HG02678 (cell line): ENCODE results near the gene NDUFB4.

Experiments used
- ATAC-seq: cut with Tn5 transposase; IDR thresholded peaks from one replicate; pipeline ENCODE4 v1.9.1; 2021; ENCODE audit warnings: mild to moderate bottlenecking, moderate library complexity; ENCODE audit not compliant: unreplicated experiment

The NDUFB4 gene

GRCh38 chr3:120596116-120596852 is at the start of gene NDUFB4:
TSS of gene NDUFB4 (plus strand) at chr3:120596336. CDS start at chr3:120596360, 24 bp downstream.
- ATAC-seq, result peak; percentile 93

GRCh38 chr3:120550546-120550945 is 45.6 kb upstream of the NDUFB4 start:
- ATAC-seq, result no peak

DNA sequence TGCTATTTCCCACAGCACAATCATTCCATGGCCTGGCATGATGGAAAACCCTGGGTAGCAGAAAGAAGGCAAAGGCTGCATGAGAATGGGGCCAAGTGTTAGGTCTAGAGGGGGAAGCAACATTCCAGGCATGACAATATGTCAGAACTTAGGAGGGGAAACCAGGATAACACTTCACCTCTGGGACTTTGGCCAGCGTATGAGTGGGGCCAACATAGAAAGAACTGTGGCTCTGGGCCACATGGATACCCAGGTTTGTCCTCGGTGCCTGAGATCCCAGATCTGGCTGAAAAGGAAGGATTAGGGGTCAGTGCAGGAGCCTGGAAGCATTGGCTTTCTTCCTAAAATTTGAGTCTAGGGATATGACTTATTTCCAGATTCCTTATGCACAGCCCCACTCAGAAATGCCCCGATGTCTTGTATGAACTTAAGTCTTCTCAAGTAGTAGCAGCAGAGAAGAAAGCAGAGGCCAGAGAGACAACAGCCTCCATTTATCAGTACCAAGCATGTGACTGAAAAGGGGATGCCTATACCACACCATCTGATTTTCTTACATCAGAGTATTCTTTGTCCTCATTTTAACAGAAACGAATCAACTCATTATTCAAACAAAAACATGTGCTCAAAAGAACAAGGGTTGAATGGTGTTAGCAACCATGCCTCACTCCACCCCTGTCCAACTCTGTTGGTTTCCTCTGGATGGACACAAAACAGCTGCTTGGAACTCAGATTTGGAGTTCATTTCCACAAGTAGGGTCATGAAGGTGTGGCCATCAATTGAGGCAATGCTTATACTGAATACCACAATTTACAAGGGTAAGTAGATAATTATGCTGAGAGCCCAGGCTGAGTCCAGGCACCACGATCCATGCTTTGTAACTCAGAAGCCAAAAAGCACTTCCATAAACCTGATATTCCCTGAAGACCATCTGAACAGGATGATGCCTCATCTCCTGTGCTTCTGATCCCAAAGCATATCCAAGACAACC is 43.7 kb upstream of the NDUFB4 start:
- no peak for ATAC-seq

DNA sequence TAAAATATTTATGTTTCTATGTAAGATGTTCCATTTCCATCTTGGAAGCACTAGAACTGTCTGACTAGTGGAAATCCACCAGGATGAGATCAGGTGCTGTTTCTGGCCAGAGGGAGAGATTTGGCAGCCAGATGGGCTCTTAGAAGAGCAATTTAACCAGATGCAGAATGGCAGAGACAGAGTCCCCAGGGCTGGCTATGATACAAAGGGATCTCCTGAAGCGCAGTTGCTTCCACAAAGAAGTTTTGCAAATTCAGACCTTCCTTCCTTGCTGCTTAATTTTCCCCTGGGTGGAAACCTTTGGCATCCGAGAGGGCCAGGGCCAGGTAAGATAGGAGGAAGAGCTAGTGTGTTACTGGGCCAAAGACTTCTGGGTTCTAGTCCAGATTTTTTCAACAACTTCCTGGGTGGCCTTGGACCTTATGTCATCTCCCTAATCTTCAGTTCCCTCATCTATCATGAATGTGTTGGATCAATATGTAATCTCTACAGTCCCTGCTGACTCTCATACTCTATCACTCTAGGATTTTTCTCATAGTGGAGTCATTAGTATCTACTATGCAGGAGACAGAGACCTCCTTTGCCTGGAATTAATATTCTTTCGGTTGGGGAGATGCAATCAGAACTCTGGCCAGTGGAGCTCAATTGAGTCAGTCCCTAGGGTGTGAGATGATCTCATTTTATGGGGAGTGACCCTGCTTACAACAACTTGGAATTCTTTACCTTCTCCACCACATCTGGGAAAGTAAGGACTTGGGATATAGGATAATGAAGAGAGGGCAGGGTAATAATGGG is 41.1 kb upstream of the NDUFB4 start:
- no peak for ATAC-seq

DNA sequence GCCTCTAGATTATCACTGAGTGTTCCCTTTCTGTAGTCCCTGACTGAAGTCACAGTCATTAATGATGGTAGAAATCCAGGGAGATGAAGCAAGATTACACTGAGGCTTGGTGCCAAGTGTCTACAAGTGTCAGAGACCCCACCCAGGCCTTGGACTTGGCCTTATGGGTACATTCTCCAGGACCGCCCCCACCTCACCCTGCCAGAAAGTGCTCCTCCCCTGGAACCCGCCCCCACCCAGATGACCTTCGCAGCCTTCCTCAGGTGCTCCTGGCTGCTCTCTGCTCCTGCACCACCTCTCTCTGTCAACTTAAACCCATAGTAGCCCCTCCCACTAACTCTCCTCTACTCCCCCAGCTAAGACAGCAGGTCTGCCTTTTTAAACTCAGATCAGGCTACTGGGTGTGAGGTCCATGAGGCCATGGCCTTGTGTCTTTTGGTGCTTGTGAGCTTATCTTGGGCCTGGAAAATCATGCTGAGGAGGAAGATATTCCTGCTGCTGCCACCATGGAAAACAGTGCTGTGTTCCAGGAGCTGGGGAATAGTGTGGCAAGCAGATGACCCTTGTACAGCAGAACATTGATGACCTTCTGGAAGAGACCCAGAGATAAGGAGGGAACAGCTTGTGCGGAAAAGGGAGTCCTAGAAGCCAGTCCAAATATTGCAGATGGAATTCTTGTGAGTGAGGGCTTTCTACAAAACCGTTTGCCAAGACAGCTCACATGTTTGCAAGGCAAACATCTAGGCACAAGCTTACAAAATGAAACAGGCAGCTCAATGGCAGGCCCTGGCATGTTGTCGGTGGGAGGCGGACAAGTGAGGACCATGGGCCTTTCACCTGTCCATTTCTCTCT is 40.3 kb upstream of the NDUFB4 start:
- ATAC-seq, result no peak

DNA sequence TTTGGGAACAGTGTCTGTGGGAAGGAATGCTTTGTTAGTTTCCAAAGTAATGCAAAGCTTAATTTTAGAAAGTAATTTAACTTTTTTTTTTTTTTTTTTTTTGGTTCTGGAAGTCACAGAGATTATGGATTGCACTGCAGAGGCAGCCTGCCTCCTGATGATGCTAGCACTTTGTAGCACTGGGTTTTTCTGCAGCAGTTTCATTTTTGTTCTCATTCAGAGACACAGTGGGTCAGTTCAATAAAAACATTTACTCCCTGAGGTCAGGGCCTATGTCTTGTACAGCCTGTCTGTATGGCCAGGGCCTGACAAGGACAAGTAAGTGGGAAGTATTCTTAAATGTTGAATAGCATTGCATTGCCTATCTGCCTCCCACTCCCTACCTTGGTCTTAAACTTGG is 39.0 kb upstream of the NDUFB4 start:
- ATAC-seq, result no peak

GRCh38 chr3:120558771-120559241 is 37.3 kb upstream of the NDUFB4 start:
- peak; percentile 90 for ATAC-seq

GRCh38 chr3:120559242-120560061 is 36.7 kb upstream of the NDUFB4 start:
- peak; percentile 26 for ATAC-seq

DNA sequence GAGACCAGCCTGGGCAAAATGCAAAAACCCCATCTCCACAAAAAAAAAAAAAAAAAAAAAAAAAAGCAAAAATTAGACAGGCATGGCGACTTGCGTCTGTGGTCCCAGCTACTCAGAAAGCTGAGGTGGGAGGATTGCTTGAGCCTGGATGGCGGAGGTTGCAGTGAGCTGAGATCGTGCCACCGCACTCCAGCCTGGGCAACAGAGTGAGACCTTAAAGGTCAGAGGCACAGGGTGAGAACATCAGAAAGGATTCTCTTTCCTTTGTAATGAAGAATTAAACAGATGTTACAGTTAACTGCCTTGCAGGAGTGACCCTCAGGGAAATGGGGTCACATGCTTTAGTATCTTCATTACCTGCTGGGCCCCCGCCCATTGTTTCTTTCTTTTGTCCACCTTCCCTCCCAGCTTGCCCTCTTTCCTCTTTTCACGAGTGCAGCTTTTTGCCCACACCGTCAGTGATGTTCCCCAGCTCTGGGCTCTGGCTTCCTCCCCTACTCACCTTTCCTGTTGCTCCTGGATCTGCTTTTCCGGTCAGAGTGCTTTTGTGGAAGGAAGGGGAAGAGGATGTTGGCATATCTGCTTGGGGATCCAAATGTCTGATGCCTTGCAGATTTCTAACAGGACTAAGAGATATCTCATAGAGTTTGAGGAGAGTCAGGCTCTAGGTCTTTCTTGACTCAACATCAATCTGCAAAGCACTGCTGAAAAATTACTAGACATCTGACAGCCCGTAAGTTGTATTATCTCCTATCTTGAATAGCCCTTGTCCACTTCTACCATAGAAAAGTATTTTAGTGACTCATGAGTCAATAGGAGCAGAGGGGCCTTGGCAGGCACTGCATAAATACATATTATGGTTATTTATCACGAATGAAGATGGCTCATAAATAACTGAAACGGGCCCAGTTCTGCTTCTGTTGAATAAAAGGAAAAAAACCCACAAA is 35.6 kb upstream of the NDUFB4 start:
- ATAC-seq, result no peak

DNA sequence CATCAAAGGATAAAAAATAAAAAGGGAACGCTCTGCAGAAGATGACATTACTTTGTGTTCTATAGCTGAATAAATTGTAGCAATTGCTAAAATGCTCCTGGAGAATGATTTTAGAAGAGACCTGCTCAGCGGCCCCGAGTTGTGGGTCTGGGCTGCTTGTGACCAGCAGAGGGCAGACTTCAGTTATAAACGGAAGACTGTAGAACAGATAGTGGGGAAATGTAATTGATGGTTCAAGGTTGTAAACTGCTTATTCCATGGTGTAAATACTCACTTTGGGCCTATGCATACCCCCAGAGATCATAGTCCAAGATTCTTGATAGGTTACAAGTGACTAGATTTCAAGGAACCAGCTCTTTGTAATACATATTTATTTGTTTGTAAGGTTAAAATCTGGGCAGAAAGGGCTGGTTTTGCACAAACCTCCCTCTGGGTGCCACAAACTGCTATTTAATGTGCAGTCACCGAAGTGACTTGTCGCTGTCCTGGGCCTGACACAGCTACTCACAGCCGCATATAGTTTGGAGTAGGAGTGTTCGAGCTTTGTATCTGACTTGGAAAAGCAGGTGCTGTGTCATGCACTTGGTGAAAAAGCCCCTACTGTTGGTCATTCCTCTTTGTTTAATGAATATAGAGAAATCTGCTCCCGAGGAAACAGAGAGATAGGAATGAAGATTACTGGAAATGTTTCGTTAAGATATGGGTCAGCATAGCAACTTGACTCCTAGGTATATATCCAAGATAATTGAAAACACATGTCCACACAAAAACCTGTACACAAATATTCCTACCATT is 34.7 kb upstream of the NDUFB4 start:
- peak; percentile 57 for ATAC-seq

DNA sequence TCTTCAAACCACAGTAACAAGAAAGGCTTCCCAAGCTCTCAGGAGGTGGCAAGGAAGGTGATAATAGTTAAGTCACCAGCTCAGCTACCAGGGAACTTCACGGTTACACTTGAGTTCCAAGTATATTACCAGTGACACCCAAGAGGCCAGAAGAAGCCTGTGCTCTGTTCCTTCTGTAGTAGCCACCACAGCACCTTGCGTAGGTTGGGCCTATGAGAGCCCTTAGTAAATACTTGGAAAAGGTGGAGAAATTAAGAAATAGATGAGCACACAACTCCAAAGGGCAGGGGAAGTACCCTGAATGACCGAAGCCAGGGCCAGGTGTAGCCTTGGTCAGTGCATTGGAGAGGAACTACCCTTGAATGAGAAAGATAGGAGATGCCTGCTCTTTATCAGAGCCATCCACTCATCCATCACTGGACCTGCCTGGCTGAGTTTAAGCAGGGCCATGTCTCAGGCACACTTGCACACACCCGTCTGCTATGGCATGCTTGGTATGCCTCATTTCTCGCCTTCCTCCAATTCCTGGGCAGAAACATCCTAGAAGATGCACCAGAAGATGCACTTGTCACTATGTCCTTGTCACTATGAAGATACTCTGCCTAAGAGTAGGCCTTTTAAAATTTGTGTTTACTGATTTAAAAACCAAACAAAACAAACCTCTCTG is 32.6 kb upstream of the NDUFB4 start:
- ATAC-seq, result no peak

GRCh38 chr3:120566243-120566975 is 29.7 kb upstream of the NDUFB4 start:
- ATAC-seq, result no peak

GRCh38 chr3:120567370-120568201 is 28.6 kb upstream of the NDUFB4 start:
- ATAC-seq, result peak; percentile 56

GRCh38 chr3:120568202-120568531 is 28.0 kb upstream of the NDUFB4 start:
- ATAC-seq, result no peak

DNA sequence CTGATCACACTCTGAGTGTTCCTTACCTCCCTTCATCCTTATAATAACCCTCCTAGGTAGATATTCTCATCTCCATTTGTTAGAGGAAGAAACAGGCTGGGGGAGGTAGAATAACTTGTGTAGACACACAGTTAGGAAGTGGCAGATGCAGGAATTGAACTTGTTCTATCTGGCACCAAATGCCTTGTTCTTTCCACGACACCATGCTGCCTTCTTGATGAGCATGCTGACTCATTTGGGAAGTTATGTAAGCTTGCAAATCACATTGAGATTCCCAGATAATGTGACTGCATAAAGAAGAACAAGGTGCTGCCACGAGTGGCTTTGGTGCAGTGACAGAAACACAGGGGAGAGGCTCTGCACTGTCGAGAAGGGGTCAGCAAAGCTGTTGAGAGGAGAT is 27.5 kb upstream of the NDUFB4 start:
- ATAC-seq, result no peak
